ENCODE measurements around the gene E4F1.

E4F1 gene, protein sequence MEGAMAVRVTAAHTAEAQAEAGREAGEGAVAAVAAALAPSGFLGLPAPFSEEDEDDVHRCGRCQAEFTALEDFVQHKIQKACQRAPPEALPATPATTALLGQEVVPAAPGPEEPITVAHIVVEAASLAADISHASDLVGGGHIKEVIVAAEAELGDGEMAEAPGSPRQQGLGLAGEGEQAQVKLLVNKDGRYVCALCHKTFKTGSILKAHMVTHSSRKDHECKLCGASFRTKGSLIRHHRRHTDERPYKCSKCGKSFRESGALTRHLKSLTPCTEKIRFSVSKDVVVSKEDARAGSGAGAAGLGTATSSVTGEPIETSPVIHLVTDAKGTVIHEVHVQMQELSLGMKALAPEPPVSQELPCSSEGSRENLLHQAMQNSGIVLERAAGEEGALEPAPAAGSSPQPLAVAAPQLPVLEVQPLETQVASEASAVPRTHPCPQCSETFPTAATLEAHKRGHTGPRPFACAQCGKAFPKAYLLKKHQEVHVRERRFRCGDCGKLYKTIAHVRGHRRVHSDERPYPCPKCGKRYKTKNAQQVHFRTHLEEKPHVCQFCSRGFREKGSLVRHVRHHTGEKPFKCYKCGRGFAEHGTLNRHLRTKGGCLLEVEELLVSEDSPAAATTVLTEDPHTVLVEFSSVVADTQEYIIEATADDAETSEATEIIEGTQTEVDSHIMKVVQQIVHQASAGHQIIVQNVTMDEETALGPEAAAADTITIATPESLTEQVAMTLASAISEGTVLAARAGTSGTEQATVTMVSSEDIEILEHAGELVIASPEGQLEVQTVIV

DNA sequence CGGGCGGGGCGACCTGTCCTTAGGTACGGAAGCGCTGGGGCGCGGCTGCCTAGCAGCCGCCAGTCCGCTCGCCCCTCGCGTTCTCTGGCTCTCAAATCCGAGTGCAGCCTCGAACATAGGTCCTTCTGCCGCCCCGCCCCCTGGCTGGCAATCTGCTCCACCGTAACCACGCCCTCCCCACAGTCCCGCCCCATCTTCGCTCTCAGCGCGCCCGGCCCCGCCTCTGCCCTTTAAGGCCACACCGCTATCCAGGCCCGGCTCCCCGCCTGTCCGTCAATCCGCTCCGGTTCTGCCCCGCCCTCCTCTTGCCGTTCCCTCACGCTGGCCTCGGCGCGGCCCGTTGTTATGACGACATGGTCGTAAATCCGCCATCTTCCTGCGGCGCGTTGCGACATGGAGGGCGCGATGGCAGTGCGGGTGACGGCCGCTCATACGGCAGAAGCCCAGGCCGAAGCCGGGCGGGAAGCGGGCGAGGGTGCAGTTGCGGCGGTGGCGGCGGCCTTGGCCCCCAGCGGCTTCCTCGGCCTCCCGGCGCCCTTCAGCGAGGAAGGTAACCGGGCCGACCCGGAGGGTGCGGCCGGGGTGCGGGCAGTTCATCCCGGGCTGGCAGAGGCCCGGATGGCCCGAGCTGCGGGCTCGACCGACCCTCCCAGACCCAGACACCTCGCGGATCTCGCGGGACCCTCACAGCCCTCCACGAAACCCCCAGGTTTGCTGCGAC, at the start of gene E4F1:
E4F1 (plus strand) TSS at position 371 of the 721 bp plus-strand sequence; CDS start at position 394, 23 bp downstream.
- peak; percentile 100 for DNase-seq (ENCODE audit: low read depth in 2 of 2)

DNA sequence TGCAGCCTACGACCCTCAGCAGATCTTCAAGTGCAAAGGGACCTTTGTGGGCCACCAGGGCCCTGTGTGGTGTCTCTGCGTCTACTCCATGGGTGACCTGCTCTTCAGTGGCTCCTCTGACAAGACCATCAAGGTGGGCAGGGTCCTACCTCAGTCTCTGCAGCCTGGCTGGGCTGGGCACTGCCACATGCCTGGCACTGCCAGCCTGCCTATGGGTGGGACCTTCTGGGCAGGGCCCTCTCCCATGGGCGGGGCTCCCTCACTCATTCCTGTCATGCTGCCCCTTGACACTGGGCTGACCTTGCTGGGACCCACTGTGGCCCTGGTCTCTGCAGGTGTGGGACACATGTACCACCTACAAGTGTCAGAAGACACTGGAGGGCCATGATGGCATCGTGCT, 49.5 kb upstream of the E4F1 start:
- no peak for DNase-seq (ENCODE audit: low read depth in 2 of 2)

DNA sequence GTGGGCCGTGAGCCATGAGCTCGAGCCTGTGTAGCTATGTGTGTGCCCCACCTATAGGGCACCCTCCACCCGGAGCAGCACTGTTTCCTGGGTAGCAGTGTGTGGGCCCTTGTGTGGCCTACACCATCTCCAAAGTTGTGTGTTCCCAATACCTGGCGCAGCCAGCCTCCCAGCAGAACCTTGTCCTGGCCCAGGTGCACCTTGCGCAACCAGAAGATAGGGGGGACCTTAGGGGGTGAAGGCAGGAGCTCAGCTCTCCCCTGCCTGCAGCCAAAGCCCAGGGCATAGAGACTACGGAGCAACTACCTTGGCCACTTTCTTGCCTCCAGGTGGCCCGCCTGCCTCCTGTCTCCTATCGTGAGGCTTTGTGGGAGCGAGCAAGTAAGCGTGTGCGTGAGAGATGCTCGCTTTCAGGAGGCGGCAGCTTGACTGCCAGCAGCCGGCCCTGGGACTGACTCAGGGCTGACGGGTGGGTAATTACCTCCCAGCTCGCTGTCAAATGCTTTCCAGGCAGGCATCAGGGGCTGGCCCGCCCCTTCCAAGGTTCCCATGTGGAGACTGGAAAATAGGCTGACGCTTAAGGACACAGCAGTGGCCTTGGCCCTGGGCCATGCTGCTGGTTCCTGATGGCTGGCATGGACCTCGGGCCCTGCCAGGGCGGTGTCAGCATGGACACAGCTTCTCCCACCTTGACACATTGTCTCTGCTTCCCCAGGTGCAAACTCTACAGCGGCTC, 48.8 kb upstream of the E4F1 start:
- no peak for DNase-seq (ENCODE audit: low read depth in 2 of 2)

DNA sequence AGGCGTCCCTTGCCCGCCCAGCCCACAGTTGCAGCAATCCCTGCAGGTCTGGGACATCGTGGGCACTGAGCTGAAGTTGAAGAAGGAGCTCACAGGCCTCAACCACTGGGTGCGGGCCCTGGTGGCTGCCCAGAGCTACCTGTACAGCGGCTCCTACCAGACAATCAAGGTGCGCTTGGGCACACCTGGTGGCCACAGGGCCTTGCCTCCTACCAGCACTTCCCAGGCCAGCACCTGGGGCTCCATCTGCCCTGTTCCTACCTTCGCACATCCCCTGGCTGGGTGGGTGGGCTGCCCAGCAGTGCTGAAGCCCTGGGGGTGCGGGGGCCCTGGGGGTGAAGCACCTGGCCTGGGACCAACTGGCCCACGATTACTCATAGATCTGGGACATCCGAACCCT, 47.9 kb upstream of the E4F1 start:
- DNase-seq (ENCODE audit: low read depth in 2 of 2), result no peak

DNA sequence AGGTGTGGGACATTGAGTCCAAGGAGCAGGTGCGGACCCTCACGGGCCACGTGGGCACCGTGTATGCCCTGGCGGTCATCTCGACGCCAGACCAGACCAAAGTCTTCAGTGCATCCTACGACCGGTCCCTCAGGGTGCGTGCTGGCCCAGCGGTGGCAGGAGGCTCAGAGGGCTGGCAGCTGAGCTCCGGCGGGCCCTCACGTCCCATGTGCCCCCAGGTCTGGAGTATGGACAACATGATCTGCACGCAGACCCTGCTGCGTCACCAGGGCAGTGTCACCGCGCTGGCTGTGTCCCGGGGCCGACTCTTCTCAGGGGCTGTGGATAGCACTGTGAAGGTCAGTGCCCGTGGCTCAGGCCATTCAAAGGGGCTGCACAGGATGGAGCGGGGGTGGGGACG, 47.3 kb upstream of the E4F1 start:
- DNase-seq (ENCODE audit: low read depth in 2 of 2), result no peak

DNA sequence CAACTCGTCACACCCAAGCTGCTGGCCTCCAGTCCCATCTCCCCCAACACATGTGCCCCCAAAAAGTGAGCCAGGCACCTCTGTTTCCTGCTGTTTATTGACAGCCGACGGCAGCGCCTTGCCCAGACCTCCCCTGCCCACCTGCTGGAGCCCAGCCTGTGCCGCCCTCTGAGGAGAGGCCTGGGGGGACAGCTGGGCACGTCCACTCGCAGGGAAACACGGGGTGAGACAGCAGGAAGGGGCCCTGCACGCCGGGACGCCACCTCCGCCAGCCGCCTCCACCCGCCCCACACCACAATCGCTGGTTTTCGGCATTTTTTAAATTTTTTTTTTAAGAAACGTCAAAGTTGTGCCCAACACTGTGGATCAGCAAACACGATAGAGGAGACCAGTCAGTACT, 46.3 kb upstream of the E4F1 start:
- no peak for DNase-seq (ENCODE audit: low read depth in 2 of 2)

DNA sequence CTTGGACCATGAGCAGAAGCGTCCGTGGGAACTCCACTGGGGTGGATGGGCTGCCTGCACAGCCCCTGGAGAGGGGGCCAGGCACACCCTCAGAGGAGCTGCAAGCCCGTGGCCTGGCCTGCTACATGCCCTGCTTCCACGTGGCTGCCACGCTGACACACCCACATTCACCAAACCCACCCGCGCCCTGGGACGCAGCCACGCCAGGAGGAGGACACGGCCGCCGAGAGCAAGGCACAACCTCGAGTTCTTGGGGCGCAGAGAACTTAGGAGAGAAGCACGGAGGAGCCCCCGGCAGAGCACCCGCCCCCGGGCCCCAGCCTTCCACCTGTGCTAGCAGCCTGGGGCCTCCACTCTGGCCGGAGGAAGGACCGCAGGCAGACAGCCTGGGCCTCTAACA, 45.8 kb upstream of the E4F1 start:
- DNase-seq (ENCODE audit: low read depth in 2 of 2), result no peak

DNA sequence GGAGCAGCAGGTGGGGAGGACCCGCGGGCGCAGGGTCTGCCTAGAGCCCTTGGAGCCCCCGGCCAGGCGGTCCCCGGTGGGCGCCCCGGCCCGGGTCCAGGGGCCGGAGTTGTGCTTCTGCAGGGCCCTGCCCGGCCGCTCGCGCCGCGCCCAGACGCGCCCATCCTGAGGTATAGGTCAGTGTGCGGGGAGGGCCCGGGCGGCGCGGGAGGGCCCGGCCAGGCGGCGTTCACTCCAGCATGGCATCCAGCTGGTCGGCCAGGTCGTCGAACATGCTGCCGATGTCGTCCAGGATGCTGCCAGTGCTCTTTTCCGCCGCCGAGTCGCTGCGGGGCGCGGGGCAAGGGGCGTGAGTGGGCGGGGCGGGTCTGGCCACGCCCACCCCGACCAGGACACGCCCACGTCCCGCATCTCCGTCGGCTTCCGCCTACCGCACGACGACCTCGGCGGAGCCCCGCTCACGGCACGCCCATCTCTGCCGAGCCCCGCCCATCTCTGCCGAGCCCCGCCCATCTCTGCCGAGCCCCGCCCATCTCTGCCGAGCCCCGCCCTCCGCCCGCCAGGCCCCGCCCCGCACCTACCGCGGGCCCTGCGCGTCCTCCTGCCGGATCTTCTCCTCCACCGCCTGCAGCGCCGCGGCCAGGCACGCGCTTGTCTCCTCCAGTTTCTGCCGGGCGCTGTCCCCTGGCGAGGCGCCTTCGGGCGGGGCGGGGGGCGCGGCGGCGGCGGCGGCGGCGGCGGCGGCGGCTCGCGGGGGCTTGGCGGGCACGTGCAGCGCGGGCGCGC, 44.9 kb upstream of the E4F1 start:
- peak in 1 of 2 donors; percentile 15 for DNase-seq (ENCODE audit: low read depth in 2 of 2)

DNA sequence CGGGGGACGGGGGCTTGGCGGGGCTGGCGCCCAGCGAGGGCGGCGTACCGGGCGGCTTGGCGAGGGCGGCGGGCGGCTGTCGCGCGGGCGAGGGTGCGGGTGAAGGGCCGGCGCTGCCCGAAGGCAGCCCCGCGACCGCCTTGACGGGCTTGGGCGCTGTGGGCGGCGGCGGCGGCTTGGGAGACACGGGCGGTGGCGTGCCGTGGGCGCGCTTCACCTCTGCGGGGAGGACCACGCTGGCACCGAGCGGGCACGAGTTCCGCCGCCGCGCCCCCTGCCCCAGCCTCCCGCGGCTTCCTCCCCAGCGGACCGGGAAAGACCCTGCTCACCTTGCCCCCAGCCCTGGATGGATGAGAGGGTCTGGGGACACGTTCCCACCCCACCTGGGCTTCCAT, 44.3 kb upstream of the E4F1 start:
- DNase-seq (ENCODE audit: low read depth in 2 of 2), result no peak

DNA sequence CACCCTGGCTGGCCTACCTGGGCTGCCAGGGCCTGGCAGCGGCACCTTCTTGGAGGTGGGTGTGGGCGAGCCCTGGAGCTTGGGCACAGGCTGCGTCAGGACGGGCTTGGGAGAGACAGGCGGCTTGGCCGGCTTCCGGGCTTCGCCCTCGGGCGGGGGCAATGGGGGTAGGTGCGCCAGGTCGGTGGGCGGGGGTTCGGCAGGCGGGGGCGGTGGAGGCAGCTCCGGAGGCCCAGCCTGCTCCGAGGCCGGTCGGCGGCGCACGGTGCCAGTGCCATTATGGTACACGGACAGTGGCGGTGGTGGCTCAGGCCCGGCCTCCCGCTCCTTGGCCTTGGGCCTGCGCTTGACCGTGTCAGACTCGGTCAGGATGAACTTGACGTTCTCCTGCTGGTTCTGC, 43.8 kb upstream of the E4F1 start:
- DNase-seq (ENCODE audit: low read depth in 2 of 2), result no peak

DNA sequence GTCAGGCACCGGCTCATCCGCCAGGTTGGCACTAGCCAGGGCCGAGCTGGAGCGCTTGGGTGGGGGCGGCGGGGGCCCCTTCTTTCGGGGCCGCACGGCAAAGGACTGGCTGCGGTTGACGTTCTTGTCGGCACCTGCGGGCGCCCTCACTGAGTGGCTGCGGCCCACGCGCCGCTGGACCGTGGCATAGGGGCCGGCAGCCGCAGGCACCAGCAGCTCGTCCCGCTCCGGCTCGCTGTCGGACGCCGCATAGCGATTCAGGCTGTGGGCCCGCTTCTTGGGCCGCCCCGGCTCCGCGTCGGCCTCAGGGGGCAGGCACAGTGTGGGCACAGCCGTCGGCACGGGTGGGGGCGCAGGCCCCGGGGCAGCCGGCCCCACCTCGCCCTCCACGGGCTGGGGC, 42.9 kb upstream of the E4F1 start:
- DNase-seq (ENCODE audit: low read depth in 2 of 2), result no peak

DNA sequence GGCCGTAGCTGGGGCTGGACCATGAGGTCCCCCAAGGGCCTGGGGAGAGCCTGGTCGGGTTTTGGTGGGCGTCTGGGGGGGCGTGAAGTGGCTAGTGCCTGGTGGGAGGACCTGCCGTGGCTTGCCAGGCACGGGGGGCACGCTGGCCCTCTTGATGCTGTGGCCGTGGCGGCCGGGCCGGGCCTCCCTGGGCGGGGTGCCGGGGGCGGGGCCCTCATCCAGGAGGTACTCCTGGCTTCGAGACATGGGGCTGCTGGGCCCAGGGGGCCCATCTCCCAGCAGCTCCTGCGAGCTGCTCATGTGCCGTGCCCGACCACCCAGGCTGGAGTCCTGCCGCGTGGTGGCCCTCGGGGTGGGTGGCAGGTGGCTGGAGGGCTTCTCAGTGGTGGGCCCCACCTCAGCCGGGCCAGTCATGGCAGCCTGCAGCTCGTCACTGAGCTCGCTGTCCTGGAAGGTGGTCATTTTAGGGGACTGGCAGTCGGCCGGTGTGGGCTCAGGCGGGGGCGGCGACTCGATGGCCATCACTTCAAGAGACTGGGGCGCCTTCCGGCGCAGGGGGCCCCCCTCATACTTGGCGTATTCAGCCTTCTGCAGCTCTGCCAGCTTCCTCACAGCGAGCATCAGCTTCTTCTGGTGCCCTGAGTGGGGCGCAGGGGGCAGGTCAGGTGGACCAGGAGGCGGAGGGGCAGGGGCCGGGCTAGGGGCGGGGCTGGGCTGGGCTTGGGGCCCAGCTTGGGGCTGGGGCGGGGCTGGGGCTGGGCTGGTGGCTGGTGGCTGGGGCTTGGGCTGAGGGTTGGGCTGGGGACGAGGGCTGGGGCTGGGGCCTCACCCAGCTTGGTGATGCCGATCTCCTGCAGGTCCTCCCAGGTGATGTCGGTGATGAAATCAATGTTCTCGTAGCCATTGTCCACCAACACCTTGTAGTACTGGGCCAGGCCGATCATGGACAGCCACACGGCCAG, 42.1 kb upstream of the E4F1 start:
- DNase-seq (ENCODE audit: low read depth in 2 of 2), result no peak

DNA sequence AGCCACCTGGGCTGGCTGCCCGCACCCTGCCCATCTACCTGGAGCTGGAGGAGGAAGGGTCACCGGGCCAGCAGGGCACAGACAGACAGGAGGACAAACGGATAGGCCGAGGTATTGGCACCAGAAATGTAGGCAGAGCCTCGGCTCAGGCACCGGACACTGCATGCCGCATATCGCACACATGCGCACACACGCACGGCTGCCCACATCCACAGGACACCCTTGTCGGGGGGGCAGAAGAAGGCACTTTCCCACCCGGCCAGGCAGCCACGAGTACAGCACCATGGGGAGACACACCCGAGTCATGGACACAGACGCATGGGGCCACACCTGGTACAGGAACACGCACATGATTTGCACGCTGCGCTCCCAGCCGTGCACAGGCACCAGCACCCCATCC, 41.4 kb upstream of the E4F1 start:
- DNase-seq (ENCODE audit: low read depth in 2 of 2), result no peak

DNA sequence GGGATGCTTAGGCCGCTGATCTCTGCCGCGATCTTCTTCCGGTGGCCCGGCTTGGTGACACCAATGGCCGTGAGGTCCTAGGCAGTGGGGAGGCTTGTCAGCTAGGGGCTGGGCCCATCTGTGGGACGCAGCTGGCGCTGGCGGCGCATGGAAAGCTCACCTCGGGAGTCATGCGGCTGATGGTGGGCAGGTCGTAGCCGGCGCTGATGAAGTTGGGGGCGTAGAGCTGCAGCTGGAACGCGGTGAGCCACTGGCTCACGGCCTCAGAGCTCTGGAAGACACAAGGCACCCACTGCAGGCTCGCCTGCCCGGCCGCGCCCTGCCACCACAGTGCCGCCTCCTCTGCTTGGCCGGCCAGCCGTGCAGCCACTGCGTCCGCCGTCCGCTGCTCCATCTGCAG, 39.7 kb upstream of the E4F1 start:
- no peak for DNase-seq (ENCODE audit: low read depth in 2 of 2)

DNA sequence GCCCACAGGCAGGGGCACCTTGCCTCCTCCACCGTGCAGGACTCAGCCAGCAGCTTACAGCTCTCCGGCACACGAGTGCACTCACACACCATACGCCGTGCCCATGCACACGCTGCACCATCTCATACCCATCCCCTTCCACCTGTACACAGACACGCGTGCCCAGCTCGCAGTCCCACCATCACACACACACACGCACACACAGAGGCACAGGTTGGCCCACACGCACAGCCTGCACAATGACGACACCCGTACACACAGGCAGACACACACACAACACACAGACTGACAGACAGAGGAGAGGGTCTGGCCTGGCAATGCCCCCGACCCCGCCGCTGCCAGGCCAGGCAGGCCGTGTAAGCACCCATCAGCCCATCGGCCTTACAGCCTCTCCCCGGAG, 39.0 kb upstream of the E4F1 start:
- no peak for DNase-seq (ENCODE audit: low read depth in 2 of 2)

DNA sequence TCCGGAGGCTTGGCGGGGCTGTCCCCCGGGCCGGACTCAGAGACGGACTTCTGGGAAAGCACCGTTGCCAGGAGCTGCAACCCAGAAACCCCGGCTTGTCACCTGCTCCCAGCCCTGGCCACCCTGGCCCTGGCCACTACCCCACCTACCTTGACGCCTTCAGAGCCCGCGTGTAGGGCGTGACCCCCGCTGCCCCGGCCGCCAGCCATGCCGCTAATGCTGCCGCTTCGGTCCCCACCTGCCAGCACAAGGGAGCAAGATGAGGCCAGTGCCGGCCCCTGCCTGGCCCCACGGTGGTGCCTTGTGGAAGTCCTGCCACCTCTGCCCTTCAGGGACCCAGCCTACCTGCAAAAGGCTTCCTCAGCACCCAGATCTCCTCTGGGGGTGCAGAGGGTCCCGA, 38.4 kb upstream of the E4F1 start:
- DNase-seq (ENCODE audit: low read depth in 2 of 2), result no peak

DNA sequence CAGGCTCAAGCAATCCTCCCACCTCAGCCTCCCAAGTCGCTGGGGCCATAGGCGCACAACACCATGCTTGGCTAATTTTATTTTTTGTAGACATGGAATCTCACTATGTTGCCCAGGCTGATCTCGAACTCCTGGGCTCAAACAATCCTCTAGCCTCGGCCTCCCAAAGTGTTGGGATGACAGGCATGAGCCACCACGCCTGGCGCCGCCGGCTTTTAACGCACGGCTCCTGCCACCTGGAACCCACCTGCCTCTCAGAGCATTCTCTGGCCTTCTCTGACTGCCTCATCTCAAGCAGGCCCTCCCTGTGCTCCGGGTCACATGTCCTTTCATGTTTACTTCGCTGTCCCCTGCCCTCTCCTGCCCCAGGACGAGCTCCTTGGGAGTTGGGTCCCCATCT, 37.3 kb upstream of the E4F1 start:
- no peak for DNase-seq (ENCODE audit: low read depth in 2 of 2)

DNA sequence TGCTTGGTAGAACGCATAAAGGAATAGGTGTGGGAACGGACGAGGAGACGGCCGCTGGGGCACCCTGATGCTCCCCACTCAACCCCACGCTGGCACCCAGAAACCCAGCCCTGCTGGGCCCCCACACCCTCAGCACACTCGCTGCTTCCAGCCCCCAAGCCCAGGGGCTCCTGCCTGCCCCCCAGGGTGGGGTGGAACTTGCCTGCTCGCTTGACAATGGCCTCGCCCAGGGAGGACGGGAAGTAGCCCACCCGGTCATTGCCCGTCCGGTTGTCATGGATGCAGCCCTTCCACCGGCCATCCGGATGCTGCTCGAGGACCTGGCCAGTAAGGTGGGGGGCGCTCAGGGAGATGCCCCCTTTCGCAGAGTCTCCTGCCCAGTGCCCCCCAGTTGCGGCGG, 36.9 kb upstream of the E4F1 start:
- no peak for DNase-seq (ENCODE audit: low read depth in 2 of 2)

DNA sequence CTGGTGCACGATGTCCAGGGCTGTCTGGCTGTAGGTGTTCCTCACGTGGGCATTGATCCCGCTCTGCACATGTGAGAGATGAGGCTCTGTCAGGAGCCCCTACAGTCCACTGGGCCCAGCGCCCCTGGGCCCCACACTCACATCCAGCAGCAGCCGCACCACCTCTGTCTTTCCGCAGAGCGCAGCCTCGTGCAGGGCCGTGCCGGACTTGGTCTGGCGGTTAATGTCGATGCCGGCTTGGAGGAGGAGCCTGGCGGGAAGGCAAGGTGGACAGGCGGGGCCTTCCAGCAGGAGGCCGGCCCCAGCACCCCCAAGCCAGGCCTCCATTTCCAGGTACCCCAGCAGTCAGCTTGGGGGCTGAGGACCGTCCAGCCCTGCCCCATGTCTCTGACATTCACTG, 36.2 kb upstream of the E4F1 start:
- DNase-seq (ENCODE audit: low read depth in 2 of 2), result no peak

DNA sequence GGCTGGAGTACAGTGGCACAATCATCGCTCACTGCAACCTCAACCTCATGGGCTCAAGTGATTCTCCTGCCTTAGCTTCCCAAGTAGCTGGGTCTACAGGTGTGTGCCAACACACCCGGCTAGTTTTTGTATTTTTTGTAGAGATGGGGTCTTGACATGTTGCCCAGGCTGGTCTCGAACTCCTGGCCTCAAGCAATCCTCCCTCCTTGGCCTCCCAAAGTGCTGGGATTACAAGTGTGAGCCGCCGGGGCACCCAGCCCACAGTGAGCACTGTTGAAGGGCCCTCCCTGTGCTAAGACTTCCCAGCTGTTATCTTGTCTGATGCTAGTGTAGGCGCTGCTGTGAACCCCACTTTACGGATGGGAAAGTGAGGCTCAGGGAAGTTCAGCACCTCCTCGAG, 35.0 kb upstream of the E4F1 start:
- DNase-seq (ENCODE audit: low read depth in 2 of 2), result no peak

Measured in stimulated activated CD8-positive, alpha-beta memory T cell treated with anti-CD3 and anti-CD28 coated beads, Interleukin-15, amount 100 ng/mL, for 48 hours (primary cell).